GM21390 (cell line): ENCODE data around the gene ACOT4.
A peak's percentile ranks its signal among the peaks of the same experiment; 100 is the strongest.
"Not testable (repeated sequence)": the region's sequence is repeated elsewhere in the genome, so short reads cannot be mapped to it uniquely, and the experiment has no call there.

Source experiments
- ATAC-seq: cut with Tn5 transposase; IDR thresholded peaks from one replicate; pipeline ENCODE4 v1.9.1; 2021; ENCODE audit not compliant: unreplicated experiment

ACOT4 gene, protein sequence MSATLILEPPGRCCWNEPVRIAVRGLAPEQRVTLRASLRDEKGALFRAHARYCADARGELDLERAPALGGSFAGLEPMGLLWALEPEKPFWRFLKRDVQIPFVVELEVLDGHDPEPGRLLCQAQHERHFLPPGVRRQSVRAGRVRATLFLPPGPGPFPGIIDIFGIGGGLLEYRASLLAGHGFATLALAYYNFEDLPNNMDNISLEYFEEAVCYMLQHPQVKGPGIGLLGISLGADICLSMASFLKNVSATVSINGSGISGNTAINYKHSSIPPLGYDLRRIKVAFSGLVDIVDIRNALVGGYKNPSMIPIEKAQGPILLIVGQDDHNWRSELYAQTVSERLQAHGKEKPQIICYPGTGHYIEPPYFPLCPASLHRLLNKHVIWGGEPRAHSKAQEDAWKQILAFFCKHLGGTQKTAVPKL

DNA sequence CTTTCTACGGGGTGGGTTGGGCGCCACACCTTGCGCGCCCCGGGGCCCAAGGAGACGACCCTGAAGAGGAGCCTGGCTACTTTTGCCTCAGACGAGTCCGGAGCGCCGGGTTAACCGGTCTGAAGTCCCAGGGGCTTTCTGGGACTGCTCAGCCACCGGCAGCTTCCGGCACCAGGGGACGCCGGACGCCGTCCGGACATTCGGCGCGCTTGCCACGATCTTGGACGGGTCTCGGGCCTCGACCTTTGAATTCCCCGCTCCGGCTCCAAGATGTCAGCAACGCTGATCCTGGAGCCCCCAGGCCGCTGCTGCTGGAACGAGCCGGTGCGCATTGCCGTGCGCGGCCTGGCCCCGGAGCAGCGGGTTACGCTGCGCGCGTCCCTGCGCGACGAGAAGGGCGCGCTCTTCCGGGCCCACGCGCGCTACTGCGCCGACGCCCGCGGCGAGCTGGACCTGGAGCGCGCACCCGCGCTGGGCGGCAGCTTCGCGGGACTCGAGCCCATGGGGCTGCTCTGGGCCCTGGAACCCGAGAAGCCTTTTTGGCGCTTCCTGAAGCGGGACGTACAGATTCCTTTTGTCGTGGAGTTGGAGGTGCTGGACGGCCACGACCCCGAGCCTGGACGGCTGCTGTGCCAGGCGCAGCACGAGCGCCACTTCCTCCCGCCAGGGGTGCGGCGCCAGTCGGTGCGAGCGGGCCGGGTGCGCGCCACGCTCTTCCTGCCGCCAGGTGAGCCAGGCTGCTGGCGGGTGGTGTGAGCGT lies at the start of gene ACOT4:
ACOT4 (plus strand) TSS at position 184 of the 760 bp plus-strand sequence; CDS start at position 271, 87 bp downstream.
- peak; percentile 51 for ATAC-seq

DNA sequence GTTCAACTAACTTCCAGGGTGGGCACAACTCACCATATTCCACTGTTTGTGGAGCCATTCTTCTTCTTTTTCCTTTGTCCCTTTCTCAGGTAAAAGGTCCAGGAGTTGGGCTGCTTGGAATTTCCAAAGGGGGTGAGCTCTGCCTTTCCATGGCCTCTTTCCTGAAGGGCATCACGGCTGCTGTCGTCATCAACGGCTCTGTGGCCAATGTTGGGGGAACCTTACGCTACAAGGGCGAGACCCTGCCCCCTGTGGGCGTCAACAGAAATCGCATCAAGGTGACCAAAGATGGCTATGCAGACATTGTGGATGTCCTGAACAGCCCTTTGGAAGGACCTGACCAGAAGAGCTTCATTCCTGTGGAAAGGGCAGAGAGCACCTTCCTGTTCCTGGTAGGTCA lies 48.7 kb upstream of the ACOT4 start:
- not testable (repeated sequence) for ATAC-seq

DNA sequence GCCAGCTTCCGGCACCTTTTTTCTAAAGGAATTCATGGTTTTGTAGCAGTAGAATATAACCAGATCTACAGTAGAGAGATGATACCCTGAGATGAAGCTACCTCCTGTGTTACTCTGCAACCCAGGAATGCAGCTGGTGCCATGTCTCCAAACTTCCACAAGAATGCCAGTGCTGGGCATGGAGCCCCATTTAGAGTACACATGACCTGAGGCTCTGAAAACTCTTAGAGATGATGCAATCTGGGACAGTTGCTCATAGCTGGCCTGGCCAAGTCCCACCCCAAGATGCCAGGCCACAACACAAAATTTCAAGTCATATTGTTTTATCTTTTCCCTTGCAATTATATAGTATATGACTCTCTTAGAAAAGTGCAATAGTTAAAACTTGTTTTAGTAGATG lies 46.3 kb upstream of the ACOT4 start:
- not testable (repeated sequence) for ATAC-seq

DNA sequence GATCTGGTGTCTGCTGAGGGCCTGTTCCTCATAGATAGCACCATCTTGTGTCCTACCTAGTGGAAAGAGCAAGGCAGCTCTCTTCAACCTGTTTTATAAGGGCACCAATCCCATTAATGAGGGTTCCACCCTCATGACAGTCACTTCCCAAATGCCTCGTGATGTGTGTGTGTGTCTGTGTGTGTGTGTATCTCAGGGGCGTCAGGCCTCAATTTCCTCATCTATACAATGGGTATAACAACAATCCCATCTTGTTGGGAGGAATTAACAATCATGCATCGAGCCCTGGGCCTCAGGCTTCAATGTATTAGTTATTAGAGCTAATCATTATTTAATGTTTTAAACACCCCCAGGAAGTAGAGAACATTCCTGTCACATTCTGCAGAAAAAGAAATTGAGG lies 42.6 kb upstream of the ACOT4 start:
- ATAC-seq: not testable (repeated sequence)

DNA sequence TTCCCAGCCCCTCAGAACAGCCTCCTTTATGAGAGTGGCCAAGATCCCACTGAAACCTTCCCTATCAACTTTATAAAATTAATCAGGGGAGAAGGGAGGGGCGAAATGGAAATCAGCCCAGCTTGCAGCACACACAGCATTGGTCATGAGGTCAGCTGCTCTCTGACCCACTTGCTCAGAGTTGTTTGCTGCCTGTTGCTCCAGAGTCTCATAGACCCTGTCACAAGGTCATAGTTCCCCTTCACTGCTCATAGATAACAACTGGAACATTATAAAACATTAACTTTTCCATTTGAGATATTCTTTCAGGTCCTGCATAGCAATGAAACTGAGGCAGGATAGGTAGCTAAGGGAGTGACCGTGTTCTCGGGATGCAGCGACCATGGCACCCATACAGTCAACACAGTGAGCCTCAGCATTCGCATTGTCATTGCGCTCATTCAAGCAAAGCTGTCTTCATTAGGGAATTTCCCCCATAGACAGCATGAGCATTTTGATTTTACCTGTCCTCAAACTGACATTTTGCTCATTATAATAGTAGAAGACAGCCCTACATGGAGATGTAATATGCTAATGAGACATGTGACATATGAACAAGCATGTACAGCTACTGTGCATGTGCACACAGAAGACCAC lies 41.7 kb upstream of the ACOT4 start:
- not testable (repeated sequence) for ATAC-seq

DNA sequence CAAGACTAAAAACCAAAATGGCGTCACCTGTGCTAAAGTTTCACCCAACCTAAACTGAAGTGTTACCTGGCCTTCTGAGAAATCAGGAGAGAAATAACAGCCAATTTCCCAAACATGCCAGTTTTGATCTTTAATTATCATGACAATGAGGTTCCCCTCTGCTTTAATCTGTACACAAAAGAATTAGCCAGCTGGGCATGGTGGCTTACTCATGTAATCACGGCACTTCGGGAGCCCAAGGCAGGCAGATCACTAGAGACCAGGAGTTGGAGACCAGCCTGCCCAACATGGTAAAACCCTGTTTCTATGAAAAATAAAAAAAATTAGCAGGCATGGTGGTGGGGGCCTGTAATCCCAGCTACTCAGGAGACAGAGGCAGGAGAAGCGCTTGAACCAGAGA lies 37.8 kb upstream of the ACOT4 start:
- no peak for ATAC-seq

DNA sequence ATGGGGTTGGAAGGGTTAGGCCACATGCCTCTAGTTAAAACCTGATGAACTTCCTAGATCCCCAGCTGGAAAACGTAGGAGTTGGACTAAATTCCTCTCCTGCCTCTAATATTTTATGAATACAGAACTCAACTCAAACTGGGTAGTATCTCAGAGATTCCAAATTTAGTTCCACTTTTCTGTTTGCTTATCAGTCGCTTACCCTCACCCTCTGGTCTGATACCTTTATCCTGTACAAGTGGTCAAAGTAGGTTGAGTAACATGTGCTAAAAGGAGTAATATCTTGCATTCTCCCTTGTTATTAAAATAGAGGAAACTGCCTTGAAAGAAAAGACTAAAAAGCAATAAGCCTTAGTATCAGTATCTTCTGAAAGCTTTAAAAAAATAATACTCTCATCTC lies 34.5 kb upstream of the ACOT4 start:
- not testable (repeated sequence) for ATAC-seq

DNA sequence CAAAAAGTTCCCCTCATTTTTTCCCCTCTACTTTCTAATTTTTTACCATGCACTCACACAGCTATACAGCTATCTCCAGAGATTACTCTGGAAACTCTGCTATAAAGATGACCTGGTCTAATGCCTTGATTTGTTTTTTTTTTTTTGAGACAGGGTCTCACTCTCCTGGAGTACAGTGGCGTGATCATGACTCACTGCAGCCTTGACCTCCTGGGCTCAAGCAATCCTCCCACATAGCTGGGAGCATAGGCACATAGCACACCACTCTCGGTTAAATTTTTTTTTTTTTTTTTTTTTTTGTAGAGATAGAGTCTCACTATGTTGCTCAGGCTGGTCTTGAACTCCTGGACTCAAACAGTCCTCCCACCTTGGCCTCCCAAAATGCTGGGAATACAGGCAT lies 33.4 kb upstream of the ACOT4 start:
- ATAC-seq: not testable (repeated sequence)

DNA sequence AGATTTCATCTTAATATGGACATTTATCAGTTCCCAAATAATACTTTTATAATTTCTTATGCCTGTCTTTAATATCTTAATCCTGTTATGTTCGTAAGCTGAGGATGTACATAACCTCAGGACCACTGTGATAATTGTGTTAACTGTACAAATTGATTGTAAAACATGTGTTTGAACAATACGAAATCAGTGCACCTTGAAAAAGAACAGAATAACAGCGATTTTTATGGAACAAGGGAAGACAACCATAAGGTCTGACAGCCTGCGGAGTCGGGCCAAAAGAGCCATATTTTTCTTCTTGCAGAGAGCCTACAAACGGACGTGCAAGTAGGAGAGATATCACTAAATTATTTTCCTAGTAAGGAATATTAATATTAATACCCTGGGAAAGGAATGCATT lies 29.4 kb upstream of the ACOT4 start:
- ATAC-seq: not testable (repeated sequence)

DNA sequence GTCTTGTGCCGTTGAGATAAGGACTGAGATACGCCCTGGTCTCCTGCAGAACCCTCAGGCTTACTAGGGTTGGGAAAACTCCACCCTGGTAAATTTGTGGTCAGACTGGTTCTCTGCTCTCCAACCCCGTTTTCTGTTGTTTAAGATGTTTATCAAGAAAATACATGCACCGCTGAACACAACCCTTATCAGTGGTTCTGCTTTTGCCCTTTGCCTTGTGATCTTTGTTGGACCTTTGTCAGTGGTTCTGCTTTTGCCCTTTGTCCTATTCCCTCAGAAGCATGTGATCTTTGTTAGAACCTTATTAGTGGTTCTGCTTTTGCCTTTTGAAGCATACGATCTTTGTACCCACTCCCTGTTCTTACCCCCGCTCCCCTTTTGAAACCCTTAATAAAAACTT lies 29.0 kb upstream of the ACOT4 start:
- not testable (repeated sequence) for ATAC-seq

DNA sequence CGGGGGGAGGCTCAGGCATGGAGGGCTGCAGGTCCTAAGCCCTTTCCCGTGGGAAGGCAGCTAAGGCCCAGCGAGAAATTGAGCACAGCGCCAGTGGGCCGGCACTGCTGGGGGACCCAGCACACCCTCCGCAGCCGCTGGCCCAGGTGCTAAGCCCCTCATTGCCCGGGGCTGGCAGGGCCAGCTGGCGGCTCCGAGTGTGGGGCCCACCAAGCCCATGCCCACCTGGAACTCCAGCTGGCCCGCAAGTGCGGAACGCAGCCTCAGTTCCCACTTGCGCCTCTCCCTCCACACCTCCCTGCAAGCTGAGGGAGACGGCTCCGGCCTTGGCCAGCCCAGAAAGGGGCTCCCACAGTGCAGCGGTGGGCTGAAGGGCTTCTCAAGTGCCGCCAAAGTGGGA lies 25.2 kb upstream of the ACOT4 start:
- ATAC-seq: not testable (repeated sequence)

DNA sequence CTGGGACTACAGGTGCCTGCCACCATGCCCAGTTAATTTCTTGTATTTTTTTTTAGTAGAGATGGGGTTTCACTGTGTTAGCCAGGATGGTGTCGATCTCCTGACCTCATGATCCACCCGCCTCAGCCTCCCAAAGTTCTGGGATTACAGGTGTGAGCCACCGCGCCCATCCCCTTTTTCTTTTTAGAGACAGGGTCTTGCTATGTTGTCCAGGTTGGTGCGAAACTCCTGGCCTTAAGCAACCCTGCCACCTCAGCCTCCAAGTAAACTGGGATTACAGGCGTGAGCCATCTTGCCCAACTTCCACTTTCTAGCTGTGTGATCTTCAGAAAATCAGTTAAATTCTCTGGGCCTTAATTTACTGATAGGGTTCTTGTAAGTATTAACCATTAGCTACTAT lies 24.7 kb upstream of the ACOT4 start:
- ATAC-seq: not testable (repeated sequence)

DNA sequence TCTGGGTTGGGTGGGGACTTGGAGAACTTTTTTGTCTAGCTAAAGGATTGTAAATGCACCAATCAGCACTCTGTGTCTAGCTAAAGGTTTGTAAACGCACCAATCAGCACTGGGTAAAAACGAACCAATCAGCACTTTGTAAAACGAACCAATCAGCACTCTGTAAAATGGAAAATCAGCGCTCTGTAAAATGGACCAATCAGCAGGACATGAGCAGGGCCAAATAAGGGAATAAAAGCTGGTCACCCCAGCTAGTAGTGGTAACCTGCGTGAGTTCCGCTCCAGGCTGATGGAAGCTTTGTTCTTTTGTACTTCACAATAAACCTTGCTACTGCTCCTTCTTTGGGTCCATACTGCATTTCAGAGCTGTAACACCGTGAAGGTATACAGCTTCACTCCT lies 24.3 kb upstream of the ACOT4 start:
- ATAC-seq: no peak

DNA sequence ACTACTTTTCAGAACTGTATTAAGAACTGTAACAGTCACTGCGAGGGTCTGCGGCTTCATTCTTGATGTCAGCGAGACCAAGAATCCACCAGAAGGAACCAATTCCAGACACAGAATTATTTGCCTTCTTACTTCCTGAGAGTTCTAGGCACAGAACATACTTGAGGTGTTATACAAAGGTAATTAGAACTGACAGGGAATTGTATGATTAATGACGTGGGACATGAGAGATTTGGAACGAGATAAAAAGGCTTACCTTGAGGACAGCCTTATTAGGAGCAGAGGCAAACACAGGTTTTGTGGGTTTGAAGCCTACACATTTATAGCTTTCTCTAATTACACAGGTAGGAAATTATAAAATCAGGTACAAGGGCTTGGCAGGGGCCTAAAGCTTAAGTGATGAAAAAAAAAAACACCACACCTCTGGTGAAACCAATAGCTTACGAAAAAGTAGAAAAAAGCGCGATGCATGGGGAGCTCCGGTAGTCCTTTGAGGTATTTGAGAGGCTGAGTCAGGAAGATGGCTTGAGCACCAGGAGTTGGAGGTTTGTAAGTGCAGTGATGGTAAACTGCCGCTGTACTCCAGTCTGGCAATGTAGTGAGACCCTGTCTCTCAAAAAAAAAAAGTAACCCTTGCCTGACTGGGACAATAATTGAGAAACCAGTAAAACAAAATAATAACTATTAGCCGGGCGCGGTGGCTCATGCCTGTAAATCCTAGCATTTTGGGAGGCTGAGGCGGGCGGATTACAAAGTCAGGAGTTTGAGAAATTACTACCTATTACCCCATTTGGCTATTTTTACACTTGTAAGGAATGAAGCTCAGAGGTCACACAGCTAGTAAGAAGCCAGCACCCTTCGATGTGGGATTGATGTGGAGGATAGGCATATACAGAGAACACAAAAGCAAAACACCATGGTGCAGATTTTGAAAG lies 23.5 kb upstream of the ACOT4 start:
- no peak for ATAC-seq

DNA sequence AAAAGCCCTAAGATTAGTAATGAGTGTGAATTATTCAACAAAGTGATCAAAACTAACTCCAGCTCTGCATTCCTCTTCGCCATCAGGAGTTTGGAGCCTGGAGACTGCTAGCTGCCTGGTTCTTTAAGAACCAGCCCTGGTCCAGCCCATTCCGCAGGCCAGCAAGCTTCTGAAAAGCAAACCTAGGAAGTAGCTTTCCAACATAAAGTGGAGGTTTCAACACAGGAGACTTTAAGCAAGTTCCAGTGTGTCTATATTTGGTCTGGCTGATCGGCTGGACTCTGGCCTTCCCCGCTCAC lies 22.8 kb upstream of the ACOT4 start:
- ATAC-seq: not testable (repeated sequence)

DNA sequence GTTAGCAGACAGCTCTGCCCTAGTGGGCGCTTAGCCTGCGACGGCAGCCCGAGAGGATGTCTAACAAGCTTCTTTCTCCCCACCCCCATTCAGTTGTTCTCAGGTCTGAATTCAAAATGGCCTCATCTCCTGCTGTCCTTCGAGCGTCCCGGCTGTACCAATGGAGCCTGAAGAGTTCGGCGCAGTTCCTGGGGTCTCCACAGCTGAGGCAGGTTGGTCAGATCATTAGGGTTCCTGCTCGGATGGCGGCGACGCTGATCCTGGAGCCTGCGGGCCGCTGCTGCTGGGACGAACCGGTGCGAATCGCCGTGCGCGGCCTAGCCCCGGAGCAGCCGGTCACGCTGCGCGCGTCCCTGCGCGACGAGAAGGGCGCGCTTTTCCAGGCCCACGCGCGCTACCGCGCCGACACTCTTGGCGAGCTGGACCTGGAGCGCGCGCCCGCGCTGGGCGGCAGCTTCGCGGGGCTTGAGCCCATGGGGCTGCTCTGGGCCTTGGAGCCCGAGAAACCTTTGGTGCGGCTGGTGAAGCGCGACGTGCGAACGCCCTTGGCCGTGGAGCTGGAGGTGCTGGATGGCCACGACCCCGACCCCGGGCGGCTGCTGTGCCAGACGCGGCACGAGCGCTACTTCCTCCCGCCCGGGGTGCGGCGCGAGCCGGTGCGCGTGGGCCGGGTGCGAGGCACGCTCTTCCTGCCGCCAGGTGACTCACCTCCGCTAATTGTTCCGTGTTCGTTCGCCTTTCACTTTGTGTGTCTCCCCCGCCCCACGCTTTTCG lies 22.3 kb upstream of the ACOT4 start, which contains the start of gene ACOT2:
ACOT2 (plus strand) TSS at position 29 of the 774 bp plus-strand sequence; CDS start at position 57, 28 bp downstream.
- ATAC-seq: peak; percentile 57

DNA sequence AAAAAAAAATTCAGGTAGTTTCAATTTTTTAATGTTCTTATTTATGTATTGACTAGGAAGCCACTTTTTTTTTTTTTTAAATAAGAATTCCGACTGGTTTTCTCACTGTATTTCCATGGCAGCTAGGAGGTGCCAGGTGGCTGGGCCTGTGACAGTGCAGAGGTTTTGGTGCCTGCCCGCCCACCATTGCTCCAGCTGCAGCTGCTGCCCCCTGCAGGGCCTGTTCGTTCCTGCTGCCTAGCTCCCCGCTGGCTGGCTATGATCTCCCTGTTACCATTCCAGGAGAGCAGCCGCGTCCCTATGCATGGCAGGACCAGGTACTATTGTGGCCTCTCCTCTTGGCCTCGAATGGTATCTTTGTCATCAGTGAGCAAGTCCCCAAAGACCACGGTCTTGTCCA lies 20.8 kb upstream of the ACOT4 start:
- peak; percentile 53 for ATAC-seq

DNA sequence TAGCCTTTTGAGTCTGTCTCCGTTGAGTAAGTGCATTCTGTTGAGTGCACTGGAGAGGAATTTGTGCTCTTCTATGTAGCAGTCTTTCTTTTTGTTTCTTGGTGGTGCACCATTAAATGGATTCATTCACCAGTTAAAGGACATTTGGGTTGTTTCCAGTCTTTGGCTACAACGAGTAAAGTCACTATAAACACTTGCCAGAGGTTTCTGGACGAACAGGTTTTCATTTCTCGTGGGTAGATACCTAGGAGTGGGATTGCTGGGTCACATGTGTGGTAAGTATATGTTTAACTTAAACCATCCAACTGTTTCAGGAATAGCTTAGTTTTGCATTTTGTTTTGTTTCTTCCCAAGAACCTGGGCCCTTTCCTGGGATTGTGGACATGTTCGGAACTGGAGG lies 18.6 kb upstream of the ACOT4 start:
- not testable (repeated sequence) for ATAC-seq

DNA sequence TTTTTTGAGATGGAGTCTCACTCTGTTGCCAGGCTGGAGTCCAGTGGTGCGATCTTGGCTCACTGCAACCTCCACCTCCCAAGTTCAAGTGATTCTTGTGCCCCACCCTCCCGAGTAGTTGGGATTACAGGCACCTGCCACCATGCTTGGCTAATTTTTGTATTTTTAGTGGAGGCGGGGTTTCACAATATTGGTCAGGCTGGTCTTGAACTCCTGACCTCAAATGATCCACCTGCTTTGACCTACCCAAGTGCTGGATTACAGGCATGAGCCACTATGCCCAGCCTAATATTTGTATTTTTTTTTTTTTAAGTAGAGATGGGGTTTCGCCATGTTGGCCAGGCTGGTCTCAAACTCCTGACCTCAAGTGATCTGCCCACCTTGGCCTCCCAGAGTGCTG lies 17.9 kb upstream of the ACOT4 start:
- not testable (repeated sequence) for ATAC-seq

DNA sequence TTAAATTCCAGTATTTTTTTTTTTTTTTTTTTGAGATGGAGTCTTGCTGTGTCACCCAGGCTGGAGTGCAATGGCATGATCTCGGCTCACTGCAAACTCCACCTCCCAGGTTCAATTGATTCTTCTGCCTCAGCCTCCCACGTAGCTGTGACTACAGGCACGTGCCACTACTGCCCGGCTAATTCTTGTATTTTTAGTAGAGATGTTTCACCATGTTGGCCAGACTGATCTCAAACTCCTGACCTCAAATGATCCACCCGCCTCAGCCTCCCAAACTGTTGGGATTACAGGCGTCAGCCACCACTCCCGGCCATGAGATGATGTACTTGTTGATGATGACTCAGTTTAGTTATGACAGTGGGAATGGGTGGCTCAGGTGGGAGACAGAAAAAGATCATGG lies 17.4 kb upstream of the ACOT4 start:
- not testable (repeated sequence) for ATAC-seq
